H9 (cell line): ENCODE results near the gene NUAK2. TPM values are rescaled to one million over a fixed set of nuclear protein-coding genes. Genes with fewer than 3 reads are reported as not detected.

Source experiments
- DNase-seq: peaks from one replicate; pipeline ENCODE4 v3.0.0-alpha.2; 2017
- H2AFZ ChIP-seq: one replicate; pipeline ENCODE4 v1.6.1; 2013; ENCODE audit warnings: mild to moderate bottlenecking, low read length, control low read depth, moderate library complexity
- H2AK5ac ChIP-seq: 2 replicates; pipeline ENCODE4 v1.6.1; 2013; ENCODE audit warnings: low read length, control low read depth, mixed read lengths; ENCODE audit not compliant: insufficient read length
- H2BK120ac ChIP-seq: one replicate; pipeline ENCODE4 v1.6.1; 2013; ENCODE audit warnings: low read depth, mild to moderate bottlenecking, low read length, control low read depth, inconsistent platforms; ENCODE audit not compliant: poor library complexity, severe bottlenecking
- H2BK12ac ChIP-seq: 2 replicates; pipeline ENCODE4 v1.6.1; 2013; ENCODE audit warnings: low read length, control low read depth, mixed read lengths, low read depth; ENCODE audit not compliant: insufficient read length
- H2BK15ac ChIP-seq: 2 replicates; pipeline ENCODE4 v1.6.1; 2013; ENCODE audit warnings: low read depth, low read length, control low read depth
- H2BK20ac ChIP-seq: one replicate; pipeline ENCODE4 v1.6.1; 2013; ENCODE audit warnings: low read depth, mild to moderate bottlenecking, low read length, control low read depth, inconsistent platforms; ENCODE audit not compliant: poor library complexity, severe bottlenecking
- H2BK5ac ChIP-seq: 2 replicates; pipeline ENCODE4 v1.6.1; 2013; ENCODE audit warnings: low read length, control low read depth, mixed read lengths; ENCODE audit not compliant: insufficient read length
- H3K14ac ChIP-seq: 2 replicates; pipeline ENCODE4 v1.6.1; 2013; ENCODE audit warnings: low read length, control low read depth; ENCODE audit not compliant: insufficient read depth
- H3K18ac ChIP-seq: 2 replicates; pipeline ENCODE4 v1.6.1; 2013; ENCODE audit warnings: low read depth, mild to moderate bottlenecking, mixed read lengths, low read length, control low read depth; ENCODE audit not compliant: insufficient read length
- H3K23ac ChIP-seq: 2 replicates; pipeline ENCODE4 v1.6.1; 2013; ENCODE audit warnings: low read length, control low read depth, mixed read lengths, low read depth; ENCODE audit not compliant: insufficient read length
- H3K23me2 ChIP-seq: 2 replicates; pipeline ENCODE4 v1.6.1; 2013; ENCODE audit warnings: low read depth, mild to moderate bottlenecking, mixed read lengths, low read length, control low read depth; ENCODE audit not compliant: insufficient read length, poor library complexity, severe bottlenecking
- H3K27ac ChIP-seq: 2 replicates; pipeline ENCODE4 v1.5.1; 2013; ENCODE audit warnings: low read length, control low read depth, mixed read lengths, low read depth; ENCODE audit not compliant: insufficient read length
- H3K27me3 ChIP-seq: 2 replicates; pipeline ENCODE4 v1.6.1; 2013; ENCODE audit warnings: low read length, control low read depth, inconsistent platforms; ENCODE audit not compliant: insufficient read depth
- H3K4ac ChIP-seq: 2 replicates; pipeline ENCODE4 v1.6.1; 2013; ENCODE audit warnings: low read depth, mild to moderate bottlenecking, control low read depth, inconsistent platforms, low read length, moderate library complexity
- H3K4me1 ChIP-seq: 2 replicates; pipeline ENCODE4 v1.6.1; 2013; ENCODE audit warnings: low read length, control low read depth, inconsistent platforms; ENCODE audit not compliant: insufficient read depth
- H3K4me2 ChIP-seq: 2 replicates; pipeline ENCODE4 v1.6.1; 2013; ENCODE audit warnings: low read length, control low read depth, mixed read lengths; ENCODE audit not compliant: insufficient read length, insufficient read depth
- H3K56ac ChIP-seq: 2 replicates; pipeline ENCODE4 v1.6.1; 2013; ENCODE audit warnings: low read depth, mild to moderate bottlenecking, mixed read lengths, low read length, control low read depth; ENCODE audit not compliant: insufficient read length
- H3K79me1 ChIP-seq: 2 replicates; pipeline ENCODE4 v1.6.1; 2013; ENCODE audit warnings: low read depth, mild to moderate bottlenecking, moderate library complexity, low read length, control low read depth, inconsistent platforms; ENCODE audit not compliant: insufficient read depth, poor library complexity, severe bottlenecking
- H3K79me2 ChIP-seq: 2 replicates; pipeline ENCODE4 v1.6.1; 2013; ENCODE audit warnings: low read length, control low read depth, inconsistent platforms; ENCODE audit not compliant: insufficient read depth
- H3K9ac ChIP-seq: 2 replicates; pipeline ENCODE4 v1.6.1; 2013; ENCODE audit warnings: low read length, control low read depth, mixed read lengths; ENCODE audit not compliant: insufficient read length; ENCODE audit errors: extremely low read depth
- H3K9me3 ChIP-seq: one replicate; pipeline ENCODE4 v1.6.1; 2013; ENCODE audit warnings: low read depth, low read length, inconsistent platforms; ENCODE audit not compliant: control insufficient read depth
- H3T11ph ChIP-seq: one replicate; pipeline ENCODE4 v1.6.1; 2013; ENCODE audit warnings: mild to moderate bottlenecking, low read length, control low read depth, inconsistent platforms
- H4K20me1 ChIP-seq: one replicate; pipeline ENCODE4 v1.6.1; 2013; ENCODE audit not compliant: control insufficient read depth, insufficient read length, insufficient read depth
- H4K5ac ChIP-seq: 2 replicates; pipeline ENCODE4 v1.6.1; 2013; ENCODE audit warnings: low read depth, mild to moderate bottlenecking, mixed read lengths, low read length, control low read depth; ENCODE audit not compliant: insufficient read length
- H4K8ac ChIP-seq: replicated peaks from 2 replicates; pipeline ENCODE4 v1.6.1; 2013; ENCODE audit warnings: low read length, control low read depth, mixed read lengths, low read depth; ENCODE audit not compliant: insufficient read length
- H4K91ac ChIP-seq: 2 replicates; pipeline ENCODE4 v1.6.1; 2013; ENCODE audit warnings: low read depth, mild to moderate bottlenecking, moderate library complexity, mixed read lengths, low read length, control low read depth; ENCODE audit not compliant: insufficient read length
- H3K27ac Mint-ChIP-seq, 3 experiments: 2 replicates in 2 of 3; 3 replicates in 1 of 3; pipeline ENCODE4 v1.8.0; 2020 to 2021; ENCODE audit warnings: mixed read lengths in 3 of 3, mild to moderate bottlenecking in 1 of 3, moderate library complexity in 1 of 3
- H3K27me3 Mint-ChIP-seq: 2 replicates; pipeline ENCODE4 v1.8.0; 2021; ENCODE audit warnings: low read depth, mild to moderate bottlenecking, moderate library complexity, mixed read lengths
- H3K36me3 Mint-ChIP-seq, 3 experiments: 2 replicates in 2 of 3; 3 replicates in 1 of 3; pipeline ENCODE4 v1.8.0; 2020 to 2021; ENCODE audit warnings: low read depth in 3 of 3, mixed read lengths in 3 of 3; ENCODE audit not compliant: insufficient read depth in 1 of 3
- H3K4me1 Mint-ChIP-seq, 2 experiments: 2 replicates each; pipeline ENCODE4 v1.8.0; 2020; ENCODE audit warnings: mixed read lengths in 2 of 2
- H3K4me3 Mint-ChIP-seq, 2 experiments: 2 replicates in 1 of 2; 3 replicates in 1 of 2; pipeline ENCODE4 v1.8.0; 2020 to 2021; ENCODE audit warnings: mild to moderate bottlenecking in 2 of 2, mixed read lengths in 2 of 2, moderate library complexity in 1 of 2
- H3K9me3 Mint-ChIP-seq, 2 experiments: 2 replicates in 1 of 2; 3 replicates in 1 of 2; pipeline ENCODE4 v1.8.0; 2020; ENCODE audit warnings: mild to moderate bottlenecking in 2 of 2, mixed read lengths in 2 of 2, moderate library complexity in 1 of 2
- WGBS: extraction: QIAGEN DNeasy Blood & Tissue Kit; methylation state at CpG from one replicate; pipeline ENCODE4 v1.1.7; 2013; ENCODE audit warnings: missing lambda C conversion rate, low lambda C conversion rate, mixed read lengths; ENCODE audit not compliant: insufficient read length; ENCODE audit errors: extremely low coverage; 5-methylcytosine and 5-hydroxymethylcytosine counted together
- total RNA-seq: library from RNA; stranded (reverse); gene quantifications from 2 replicates; pipeline ENCODE4 v1.2.1, GENCODE V29; 2021
- TF ChIP-seq, protein P1 (sequence below): fragments of 200-600 bp; sonication (generic); conservative IDR thresholded peaks from 3 replicates; pipeline ENCODE4 v1.8.0; 2021; ENCODE audit warnings: antibody characterized with exemption, mild to moderate bottlenecking

Gene NUAK2
- total RNA-seq, 1 experiment from 2014 or later, result 15.4 TPM

DNA sequence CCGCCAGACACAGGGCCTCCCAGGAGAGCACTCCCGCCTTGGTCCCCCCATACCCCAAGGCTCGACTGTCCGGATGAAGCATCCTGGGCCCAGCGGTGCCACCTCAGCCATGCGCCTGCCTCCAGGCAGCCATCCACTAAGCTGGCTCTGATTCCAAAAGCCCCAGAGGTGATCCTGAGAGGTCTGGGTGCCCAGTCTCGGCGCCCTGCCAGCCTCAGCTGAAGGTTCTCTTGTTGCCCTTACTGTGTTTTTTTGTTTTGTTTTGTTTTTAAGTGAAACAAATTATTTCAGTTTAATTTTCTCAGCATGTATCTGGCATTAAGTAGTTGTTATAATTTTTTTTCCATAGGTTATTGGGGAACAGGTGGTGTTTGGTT, 44.9 kb downstream of the NUAK2 start:
- H2BK20ac ChIP-seq, result no peak overlapping the region
- H2BK12ac ChIP-seq, result no peak overlapping the region
- H3K14ac ChIP-seq, result no peak overlapping the region; the same call in 1 of the 2 replicates
- H4K5ac ChIP-seq, result no peak overlapping the region
- no peak overlapping the region for H2BK120ac ChIP-seq
- H3K9ac ChIP-seq, result no peak overlapping the region
- H3K9me3 ChIP-seq, result no peaks in the 10 kb centered on the region
- peaks cover 2% of the 10 kb centered on the region for H4K20me1 ChIP-seq
- H2BK15ac ChIP-seq, result no peak overlapping the region
- H2AK5ac ChIP-seq, result no peak overlapping the region
- no peak overlapping the region; the same call in 1 of the 2 replicates for H3K4ac ChIP-seq
- H3K23ac ChIP-seq, result no peak overlapping the region
- H3K27me3 ChIP-seq, result no peaks in the 10 kb centered on the region
- no peak overlapping the region for H3K4me3 Mint-ChIP-seq
- H3K27ac ChIP-seq, result no peak overlapping the region
- peaks cover 3% of the 10 kb centered on the region; the same call in 1 of the 2 replicates for H3K4me1 ChIP-seq
- H3T11ph ChIP-seq, result no peak overlapping the region
- H3K18ac ChIP-seq, result no peak overlapping the region
- H3K9me3 Mint-ChIP-seq, result no peaks in the 10 kb centered on the region; a peak in 2 of 5 replicates
- H3K79me2 ChIP-seq, result no peaks in the 10 kb centered on the region
- H3K23me2 ChIP-seq, result no peaks in the 10 kb centered on the region
- no peak overlapping the region for H4K91ac ChIP-seq
- no peaks in the 10 kb centered on the region for H3K27me3 Mint-ChIP-seq
- no peak overlapping the region for H2BK5ac ChIP-seq
- no peak overlapping the region for H3K56ac ChIP-seq
- no peaks in the 10 kb centered on the region for H3K79me1 ChIP-seq
- peaks cover 1 to 7% (median 3%) of the 10 kb centered on the region in 3 experiments; a peak in 6 of 7 replicates for H3K36me3 Mint-ChIP-seq
- peak overlapping the region in 2 of 3 experiments; percentile 35 to 72; a peak in 1 of 7 replicates for H3K27ac Mint-ChIP-seq
- no CpG with 5 or more reads among the region's 8 CpGs for WGBS
- no peak overlapping the region for H3K4me2 ChIP-seq
- H4K8ac ChIP-seq, result no peak overlapping the region
- DNase-seq, result no peak
- H3K4me1 Mint-ChIP-seq, result peaks cover 26 to 38% of the 10 kb centered on the region in 2 experiments
- no peak overlapping the region for H2AFZ ChIP-seq
- TF ChIP-seq, protein P1, sequence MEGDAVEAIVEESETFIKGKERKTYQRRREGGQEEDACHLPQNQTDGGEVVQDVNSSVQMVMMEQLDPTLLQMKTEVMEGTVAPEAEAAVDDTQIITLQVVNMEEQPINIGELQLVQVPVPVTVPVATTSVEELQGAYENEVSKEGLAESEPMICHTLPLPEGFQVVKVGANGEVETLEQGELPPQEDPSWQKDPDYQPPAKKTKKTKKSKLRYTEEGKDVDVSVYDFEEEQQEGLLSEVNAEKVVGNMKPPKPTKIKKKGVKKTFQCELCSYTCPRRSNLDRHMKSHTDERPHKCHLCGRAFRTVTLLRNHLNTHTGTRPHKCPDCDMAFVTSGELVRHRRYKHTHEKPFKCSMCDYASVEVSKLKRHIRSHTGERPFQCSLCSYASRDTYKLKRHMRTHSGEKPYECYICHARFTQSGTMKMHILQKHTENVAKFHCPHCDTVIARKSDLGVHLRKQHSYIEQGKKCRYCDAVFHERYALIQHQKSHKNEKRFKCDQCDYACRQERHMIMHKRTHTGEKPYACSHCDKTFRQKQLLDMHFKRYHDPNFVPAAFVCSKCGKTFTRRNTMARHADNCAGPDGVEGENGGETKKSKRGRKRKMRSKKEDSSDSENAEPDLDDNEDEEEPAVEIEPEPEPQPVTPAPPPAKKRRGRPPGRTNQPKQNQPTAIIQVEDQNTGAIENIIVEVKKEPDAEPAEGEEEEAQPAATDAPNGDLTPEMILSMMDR, result no peak
